ENCODE data around the gene RMDN3.

DNA sequence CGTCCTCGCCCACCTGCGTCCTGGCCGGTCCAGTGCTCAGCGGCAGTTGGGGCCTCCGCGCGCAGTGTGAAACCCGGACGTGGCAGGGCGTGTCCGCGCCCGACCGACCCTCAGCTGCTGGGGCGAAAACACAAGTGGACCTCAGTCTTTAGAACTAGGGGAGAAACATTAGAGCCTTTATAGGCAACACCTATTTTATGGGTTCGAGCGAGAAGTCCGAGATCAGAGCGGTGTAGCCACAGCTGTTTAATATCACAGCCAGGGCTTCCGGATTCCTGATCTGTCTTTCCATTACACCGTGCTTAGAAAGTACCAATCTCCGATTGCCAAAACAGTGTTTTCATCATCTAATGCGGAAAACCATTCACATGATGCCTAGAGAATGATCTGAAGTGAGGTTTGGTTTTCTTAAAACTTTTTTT is 59.6 kb downstream of the RMDN3 start:
- TF ChIP-seq, protein P1, sequence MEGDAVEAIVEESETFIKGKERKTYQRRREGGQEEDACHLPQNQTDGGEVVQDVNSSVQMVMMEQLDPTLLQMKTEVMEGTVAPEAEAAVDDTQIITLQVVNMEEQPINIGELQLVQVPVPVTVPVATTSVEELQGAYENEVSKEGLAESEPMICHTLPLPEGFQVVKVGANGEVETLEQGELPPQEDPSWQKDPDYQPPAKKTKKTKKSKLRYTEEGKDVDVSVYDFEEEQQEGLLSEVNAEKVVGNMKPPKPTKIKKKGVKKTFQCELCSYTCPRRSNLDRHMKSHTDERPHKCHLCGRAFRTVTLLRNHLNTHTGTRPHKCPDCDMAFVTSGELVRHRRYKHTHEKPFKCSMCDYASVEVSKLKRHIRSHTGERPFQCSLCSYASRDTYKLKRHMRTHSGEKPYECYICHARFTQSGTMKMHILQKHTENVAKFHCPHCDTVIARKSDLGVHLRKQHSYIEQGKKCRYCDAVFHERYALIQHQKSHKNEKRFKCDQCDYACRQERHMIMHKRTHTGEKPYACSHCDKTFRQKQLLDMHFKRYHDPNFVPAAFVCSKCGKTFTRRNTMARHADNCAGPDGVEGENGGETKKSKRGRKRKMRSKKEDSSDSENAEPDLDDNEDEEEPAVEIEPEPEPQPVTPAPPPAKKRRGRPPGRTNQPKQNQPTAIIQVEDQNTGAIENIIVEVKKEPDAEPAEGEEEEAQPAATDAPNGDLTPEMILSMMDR (IDR thresholded peaks at IDR 0.05): no peak
- no peak for TF ChIP-seq EP300 (IDR thresholded peaks at IDR 0.05)
- no peak for TF ChIP-seq POLR2A (IDR thresholded peaks at IDR 0.05)
